Panc1 (cell line): ENCODE results near the gene ATXN1. TPM values are rescaled to one million over a fixed set of nuclear protein-coding genes. Genes with fewer than 3 reads are reported as not detected.

Experiments
- ATAC-seq: fragments of 200-7000 bp; cut with Tn5 transposase; 2 replicates; pipeline ENCODE4 v1.9.1; 2020; ENCODE audit warnings: mild to moderate bottlenecking, moderate library complexity
- BruUV-seq: library from RNA; stranded (reverse); fragments of 400-500 nt; replicated peaks from 2 replicates; lab custom pipeline; 2021; lab: Mats Ljungman, UMichigan
- CTCF ChIA-PET: fragments of 300-600 bp; sonication (Branson Sonifier 250); formaldehyde crosslinking; loops from one replicate; lab custom pipeline; 2022; ENCODE audit warnings: antibody characterized with exemption; lab: Charles Lee
- POLR2A ChIA-PET: fragments of 300-600 bp; sonication (Branson Sonifier 250); formaldehyde crosslinking; loops from one replicate; lab custom pipeline; 2022; ENCODE audit warnings: antibody characterized with exemption; lab: Charles Lee
- DNase-seq: peaks from one replicate; pipeline ENCODE4 v3.0.0-alpha.2; 2010; ENCODE audit warnings: low read depth, low spot score
- H3K27ac ChIP-seq: 2 replicates; pipeline ENCODE4 v1.5.1; 2011; ENCODE audit warnings: mild to moderate bottlenecking, low read length, inconsistent platforms
- H3K27me3 ChIP-seq: fragments of 200-500 bp; sonication (Bioruptor generic); 2 replicates; pipeline ENCODE4 v1.6.0; 2014; ENCODE audit warnings: low read length, inconsistent platforms; ENCODE audit not compliant: control insufficient read depth, insufficient read depth
- H3K36me3 ChIP-seq: fragments of 200-500 bp; sonication (Bioruptor generic); 2 replicates; pipeline ENCODE4 v1.5.1; 2014; ENCODE audit warnings: inconsistent platforms, mild to moderate bottlenecking, low read length, moderate library complexity; ENCODE audit not compliant: control insufficient read depth, insufficient read depth
- H3K4me1 ChIP-seq: 2 replicates; pipeline ENCODE4 v1.5.1; 2011; ENCODE audit warnings: inconsistent platforms, mild to moderate bottlenecking, low read length, moderate library complexity; ENCODE audit not compliant: control insufficient read depth, insufficient read depth
- H3K4me3 ChIP-seq, 2 experiments: 2 replicates each; pipeline ENCODE4 v1.5.1; 2011 to 2012; ENCODE audit warnings: low read depth in 2 of 2, low read length in 2 of 2, mild to moderate bottlenecking in 2 of 2, inconsistent platforms in 1 of 2, moderate library complexity in 1 of 2
- H3K9me3 ChIP-seq: fragments of 200-500 bp; sonication (Bioruptor generic); 2 replicates; pipeline ENCODE4 v1.5.1; 2014; ENCODE audit warnings: low read depth, mild to moderate bottlenecking, inconsistent platforms, low read length, moderate library complexity; ENCODE audit not compliant: control insufficient read depth, insufficient read depth
- POLR2AphosphoS5 ChIP-seq: IDR thresholded peaks from 2 replicates; pipeline ENCODE4 v1.6.1; 2012; ENCODE audit warnings: mild to moderate bottlenecking, low read depth, low read length, moderate library complexity
- SIN3A ChIP-seq: IDR thresholded peaks from 2 replicates; pipeline ENCODE4 v1.6.1; 2012; ENCODE audit warnings: low read depth, mild to moderate bottlenecking, low read length, moderate library complexity, borderline replicate concordance; ENCODE audit not compliant: insufficient read depth
- TCF7L2 ChIP-seq: IDR thresholded peaks from 2 replicates; pipeline ENCODE4 v1.6.1; 2011; ENCODE audit warnings: mild to moderate bottlenecking, low read depth, low read length, inconsistent platforms
- in situ Hi-C: cut with HindIII; loops from 2 replicates; pipeline ENCODE4 v1.10.0; 2016; ENCODE audit warnings: low sequenced_read_pairs, low pct_unique_long_range_greater_than_20kb
- intact Hi-C: fragments of 100-400 bp; cut with micrococcal nuclease; formaldehyde crosslinking; loops from one replicate; pipeline ENCODE4 v1.10.0; 2022; ENCODE audit not compliant: unreplicated experiment
- total RNA-seq: library from RNA; stranded (reverse); gene quantifications from one replicate; pipeline ENCODE4 v1.2.1, GENCODE V29; 2021; ENCODE audit not compliant: unreplicated experiment
- TF ChIP-seq, protein P1 (sequence below), 2 experiments: IDR thresholded peaks; 2 replicates each; pipeline ENCODE4 v1.6.1; 2011 to 2012; ENCODE audit warnings: low read depth in 2 of 2, control low read depth in 1 of 2, low read length in 1 of 2, mild to moderate bottlenecking in 1 of 2, moderate library complexity in 1 of 2; ENCODE audit not compliant: insufficient read depth in 1 of 2
- TF ChIP-seq, protein P2 (sequence below): fragments of 450-650 bp; IDR thresholded peaks from 2 replicates; pipeline ENCODE4 v1.5.1; 2017; ENCODE audit warnings: mild to moderate bottlenecking

ATXN1 gene
- total RNA-seq, 1 experiment from 2014 or later: 67.1 TPM

- ATAC-seq: no peak
- BruUV-seq: no TSS peak
- POLR2A ChIA-PET: no interaction called here
Measured at GRCh38 chr6:16503241-16503775, 258.0 kb downstream of the ATXN1 start.

GRCh38 chr6:16498957-16499356, 262.3 kb downstream of the ATXN1 start:
- Histone ChIP-seq H3K36me3 (no peaks in the 10 kb centered on the region), H3K4me1 (no peaks in the 10 kb centered on the region), H3K27ac (no peak overlapping the region), H3K4me3 (no peak overlapping the region), H3K9me3 (no peaks in the 10 kb centered on the region), H3K27me3 (no peaks in the 10 kb centered on the region)
- intact Hi-C loops: no loop called here
- ATAC-seq: no peak
- CTCF ChIA-PET: no interaction called here
- no peak for DNase-seq
- POLR2A ChIA-PET: no interaction called here
- in situ Hi-C loops: no loop called here
- TF ChIP-seq POLR2AphosphoS5: no peak
- no peak for TF ChIP-seq TCF7L2
- no peak for TF ChIP-seq SIN3A
- TF ChIP-seq, protein P1, sequence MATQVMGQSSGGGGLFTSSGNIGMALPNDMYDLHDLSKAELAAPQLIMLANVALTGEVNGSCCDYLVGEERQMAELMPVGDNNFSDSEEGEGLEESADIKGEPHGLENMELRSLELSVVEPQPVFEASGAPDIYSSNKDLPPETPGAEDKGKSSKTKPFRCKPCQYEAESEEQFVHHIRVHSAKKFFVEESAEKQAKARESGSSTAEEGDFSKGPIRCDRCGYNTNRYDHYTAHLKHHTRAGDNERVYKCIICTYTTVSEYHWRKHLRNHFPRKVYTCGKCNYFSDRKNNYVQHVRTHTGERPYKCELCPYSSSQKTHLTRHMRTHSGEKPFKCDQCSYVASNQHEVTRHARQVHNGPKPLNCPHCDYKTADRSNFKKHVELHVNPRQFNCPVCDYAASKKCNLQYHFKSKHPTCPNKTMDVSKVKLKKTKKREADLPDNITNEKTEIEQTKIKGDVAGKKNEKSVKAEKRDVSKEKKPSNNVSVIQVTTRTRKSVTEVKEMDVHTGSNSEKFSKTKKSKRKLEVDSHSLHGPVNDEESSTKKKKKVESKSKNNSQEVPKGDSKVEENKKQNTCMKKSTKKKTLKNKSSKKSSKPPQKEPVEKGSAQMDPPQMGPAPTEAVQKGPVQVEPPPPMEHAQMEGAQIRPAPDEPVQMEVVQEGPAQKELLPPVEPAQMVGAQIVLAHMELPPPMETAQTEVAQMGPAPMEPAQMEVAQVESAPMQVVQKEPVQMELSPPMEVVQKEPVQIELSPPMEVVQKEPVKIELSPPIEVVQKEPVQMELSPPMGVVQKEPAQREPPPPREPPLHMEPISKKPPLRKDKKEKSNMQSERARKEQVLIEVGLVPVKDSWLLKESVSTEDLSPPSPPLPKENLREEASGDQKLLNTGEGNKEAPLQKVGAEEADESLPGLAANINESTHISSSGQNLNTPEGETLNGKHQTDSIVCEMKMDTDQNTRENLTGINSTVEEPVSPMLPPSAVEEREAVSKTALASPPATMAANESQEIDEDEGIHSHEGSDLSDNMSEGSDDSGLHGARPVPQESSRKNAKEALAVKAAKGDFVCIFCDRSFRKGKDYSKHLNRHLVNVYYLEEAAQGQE (IDR thresholded peaks at IDR 0.05; ENCODE audit: insufficient read depth in 1 of 2, low read depth in 2 of 2, low read length in 1 of 2): no peak
- TF ChIP-seq, protein P2, sequence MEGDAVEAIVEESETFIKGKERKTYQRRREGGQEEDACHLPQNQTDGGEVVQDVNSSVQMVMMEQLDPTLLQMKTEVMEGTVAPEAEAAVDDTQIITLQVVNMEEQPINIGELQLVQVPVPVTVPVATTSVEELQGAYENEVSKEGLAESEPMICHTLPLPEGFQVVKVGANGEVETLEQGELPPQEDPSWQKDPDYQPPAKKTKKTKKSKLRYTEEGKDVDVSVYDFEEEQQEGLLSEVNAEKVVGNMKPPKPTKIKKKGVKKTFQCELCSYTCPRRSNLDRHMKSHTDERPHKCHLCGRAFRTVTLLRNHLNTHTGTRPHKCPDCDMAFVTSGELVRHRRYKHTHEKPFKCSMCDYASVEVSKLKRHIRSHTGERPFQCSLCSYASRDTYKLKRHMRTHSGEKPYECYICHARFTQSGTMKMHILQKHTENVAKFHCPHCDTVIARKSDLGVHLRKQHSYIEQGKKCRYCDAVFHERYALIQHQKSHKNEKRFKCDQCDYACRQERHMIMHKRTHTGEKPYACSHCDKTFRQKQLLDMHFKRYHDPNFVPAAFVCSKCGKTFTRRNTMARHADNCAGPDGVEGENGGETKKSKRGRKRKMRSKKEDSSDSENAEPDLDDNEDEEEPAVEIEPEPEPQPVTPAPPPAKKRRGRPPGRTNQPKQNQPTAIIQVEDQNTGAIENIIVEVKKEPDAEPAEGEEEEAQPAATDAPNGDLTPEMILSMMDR: no peak
- BruUV-seq: no TSS peak

More at GRCh38 chr6:16503241-16503775, 258.0 kb downstream of the ATXN1 start:
- no peak overlapping the region for H3K4me3 ChIP-seq
- intact Hi-C loops: no loop called here
- no peaks in the 10 kb centered on the region for H3K36me3 ChIP-seq
- CTCF ChIA-PET: no interaction called here
- no peaks in the 10 kb centered on the region for H3K9me3 ChIP-seq
- H3K27me3 ChIP-seq: no peaks in the 10 kb centered on the region
- no peak for TF ChIP-seq SIN3A
- TF ChIP-seq, protein P1 (IDR thresholded peaks at IDR 0.05; ENCODE audit: insufficient read depth in 1 of 2, low read depth in 2 of 2, low read length in 1 of 2): no peak
- TF ChIP-seq POLR2AphosphoS5: no peak
- TF ChIP-seq, protein P2: no peak
- no peak for TF ChIP-seq TCF7L2
- in situ Hi-C loops: no loop called here
- H3K4me1 ChIP-seq: no peaks in the 10 kb centered on the region
- H3K27ac ChIP-seq: no peak overlapping the region
- DNase-seq: no peak
